Esophagus muscularis mucosa (tissue), 3 donors: ENCODE results near the gene PNO1.
A peak's percentile ranks its signal among the peaks of the same experiment; 100 is the strongest.

Experiments
- CTCF ChIP-seq, 3 experiments: fragments of 200-600 bp in 2 of 3; fragments of 450-650 bp in 1 of 3; sonication (generic) in 2 of 3; IDR thresholded peaks; one replicate each; pipeline ENCODE4 v1.5.1; 2017 to 2019; ENCODE audit warnings: antibody characterized with exemption in 3 of 3, mild to moderate bottlenecking in 2 of 3, moderate library complexity in 1 of 3
- POLR2A ChIP-seq: fragments of 450-650 bp; IDR thresholded peaks from one replicate; pipeline ENCODE4 v1.6.1; 2017; ENCODE audit warnings: antibody characterized with exemption, moderate library complexity, mild to moderate bottlenecking, low read depth
- POLR2AphosphoS5 ChIP-seq, 2 donors: sonication (generic); formaldehyde crosslinking; IDR thresholded peaks; one replicate each; pipeline ENCODE4 v1.6.1; 2017; ENCODE audit warnings: antibody characterized with exemption in 2 of 2

- TF ChIP-seq CTCF (IDR thresholded peaks at IDR 0.05) = peak in 2 of 3 experiments; percentile 93
- peak in 1 of 2 donors; percentile 48 for TF ChIP-seq POLR2AphosphoS5 (IDR thresholded peaks at IDR 0.05)
- TF ChIP-seq POLR2A = no peak
Measured at GRCh38 chr2:68121873-68122679, 35.6 kb upstream of the PNO1 start.
